Prostate gland (tissue), 2 donors: Measurements from ENCODE around the gene HSPG2. TPM values are rescaled to one million over a fixed set of nuclear protein-coding genes. Genes with fewer than 3 reads are reported as not detected.

Source experiments
- DNase-seq: peaks from one replicate; pipeline ENCODE4 v3.0.0-alpha.2; 2019; ENCODE audit warnings: low spot score
- H3K27ac ChIP-seq, 2 donors: fragments of 200-600 bp; sonication (generic); 2 replicates each; pipeline ENCODE4 v1.5.1; 2017 to 2019
- H3K27me3 ChIP-seq: fragments of 200-600 bp; sonication (generic); replicated peaks from 2 replicates; pipeline ENCODE4 v1.5.1; 2019; ENCODE audit not compliant: insufficient read depth
- H3K36me3 ChIP-seq, 2 donors: fragments of 200-600 bp; sonication (generic); 1 replicate in 1 of 2; 2 replicates in 1 of 2; pipeline versions ENCODE4 v1.5.1 to v1.8.1; 2017 to 2019
- H3K4me1 ChIP-seq: fragments of 200-600 bp; sonication (generic); replicated peaks from 2 replicates; pipeline ENCODE4 v1.5.1; 2019
- H3K4me3 ChIP-seq, 2 donors: fragments of 200-600 bp; sonication (generic); 2 replicates each; pipeline ENCODE4 v1.5.1; 2017 to 2019
- H3K9me3 ChIP-seq: fragments of 200-600 bp; sonication (generic); 2 replicates; pipeline ENCODE4 v1.5.1; 2017
- CTCF ChIP-seq, 4 experiments: fragments of 200-600 bp in 2 of 4; fragments of 450-650 bp in 2 of 4; sonication (generic) in 2 of 4; IDR thresholded peaks; 1 replicate in 3 of 4; 2 replicates in 1 of 4; pipeline ENCODE4 v1.5.1; 2016 to 2019; ENCODE audit warnings: antibody characterized with exemption in 4 of 4, mild to moderate bottlenecking in 2 of 4, moderate library complexity in 2 of 4
- POLR2A ChIP-seq: fragments of 450-650 bp; IDR thresholded peaks from one replicate; pipeline ENCODE4 v1.6.1; 2016; ENCODE audit warnings: antibody characterized with exemption, mild to moderate bottlenecking
- POLR2AphosphoS5 ChIP-seq: sonication (generic); formaldehyde crosslinking; IDR thresholded peaks from one replicate; pipeline ENCODE4 v1.6.1; 2017; ENCODE audit warnings: antibody characterized with exemption
- WGBS: methylation state at CpG from one replicate; pipeline ENCODE4 v1.1.5; 2018; 5-methylcytosine and 5-hydroxymethylcytosine counted together
- intact Hi-C: fragments of 100-400 bp; cut with DNase I; formaldehyde crosslinking; loops from one replicate; pipeline ENCODE4 v1.14.2; 2022
- total RNA-seq, 2 donors: library from RNA; depleted of rRNA; stranded (reverse); fragments of >200 nt; gene quantifications; one replicate each; pipeline ENCODE4 v1.1.0, GENCODE V29; 2016

HSPG2 gene
- total RNA-seq, 2 donors from 2014 or later: 135 to 257 TPM

GRCh38 chr1:21907079-21907418, 30.1 kb downstream of the HSPG2 start:
- 87% methylated on average over 9 of the region's 9 CpGs for WGBS
- Histone ChIP-seq H3K36me3 (no peaks in the 10 kb centered on the region), H3K9me3 (no peaks in the 10 kb centered on the region), H3K27me3 (no peaks in the 10 kb centered on the region), H3K27ac (peak overlapping the region; percentile 55 to 73), H3K4me3 (no peak overlapping the region), H3K4me1 (peaks cover 6% of the 10 kb centered on the region)
- intact Hi-C loops: no loop called here
- TF ChIP-seq CTCF (IDR thresholded peaks at IDR 0.05) (no peak), POLR2A (no peak), POLR2AphosphoS5 (no peak)
- DNase-seq: no peak

DNA sequence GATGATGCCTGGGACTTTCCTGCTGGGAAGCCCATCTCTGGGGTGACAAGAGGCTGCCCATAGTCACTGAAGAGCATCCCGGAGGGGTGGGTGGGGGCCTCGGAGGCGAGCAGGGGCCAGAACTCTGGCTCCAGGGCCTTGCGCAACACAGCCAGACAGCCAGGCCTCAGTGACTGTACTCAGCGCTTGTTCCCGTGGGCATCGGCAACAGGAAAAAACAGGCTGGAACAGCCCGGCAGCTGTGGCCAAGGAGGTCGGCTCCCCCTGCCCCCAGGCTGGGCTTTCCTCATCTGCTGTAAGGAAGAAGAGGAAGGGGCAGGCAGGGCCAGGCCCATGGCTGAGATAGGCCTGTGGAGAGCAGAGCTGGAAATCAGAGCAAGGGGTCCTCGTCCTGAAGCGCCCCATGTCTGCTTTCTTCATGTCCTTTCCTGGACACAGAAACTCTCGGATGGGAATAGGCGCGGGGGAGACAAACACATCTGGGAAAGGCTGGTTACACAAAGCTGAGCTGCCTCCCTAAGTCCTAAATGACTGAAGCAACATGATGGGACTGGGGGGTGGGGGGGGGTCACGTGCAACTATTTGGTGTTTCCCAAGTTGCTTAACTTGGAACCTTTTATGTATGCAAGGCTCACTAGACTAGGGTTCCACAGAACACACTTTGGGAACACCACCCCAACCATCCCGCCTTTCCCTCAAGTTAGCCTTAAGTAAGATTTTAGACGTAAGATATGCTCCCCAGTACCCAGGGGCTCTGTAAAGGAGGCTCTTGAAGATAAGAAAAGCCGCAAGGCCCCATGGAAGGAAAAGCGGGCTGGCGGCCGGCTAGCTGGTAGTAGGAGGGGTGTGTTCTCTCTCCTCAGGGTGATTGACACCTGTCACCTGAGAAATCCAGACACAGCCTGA, 30.7 kb downstream of the HSPG2 start:
- WGBS: 68% methylated on average over 21 of the region's 21 CpGs
- intact Hi-C loops: no loop called here
- no peak overlapping the region for H3K4me3 ChIP-seq
- peak overlapping the region; percentile 55 to 73 for H3K27ac ChIP-seq
- peaks cover 4% of the 10 kb centered on the region for H3K4me1 ChIP-seq
- H3K9me3 ChIP-seq: no peaks in the 10 kb centered on the region
- DNase-seq: no peak
- H3K27me3 ChIP-seq: no peaks in the 10 kb centered on the region
- TF ChIP-seq POLR2AphosphoS5 (no peak), CTCF (IDR thresholded peaks at IDR 0.05) (no peak), POLR2A (no peak)
- H3K36me3 ChIP-seq: no peaks in the 10 kb centered on the region

DNA sequence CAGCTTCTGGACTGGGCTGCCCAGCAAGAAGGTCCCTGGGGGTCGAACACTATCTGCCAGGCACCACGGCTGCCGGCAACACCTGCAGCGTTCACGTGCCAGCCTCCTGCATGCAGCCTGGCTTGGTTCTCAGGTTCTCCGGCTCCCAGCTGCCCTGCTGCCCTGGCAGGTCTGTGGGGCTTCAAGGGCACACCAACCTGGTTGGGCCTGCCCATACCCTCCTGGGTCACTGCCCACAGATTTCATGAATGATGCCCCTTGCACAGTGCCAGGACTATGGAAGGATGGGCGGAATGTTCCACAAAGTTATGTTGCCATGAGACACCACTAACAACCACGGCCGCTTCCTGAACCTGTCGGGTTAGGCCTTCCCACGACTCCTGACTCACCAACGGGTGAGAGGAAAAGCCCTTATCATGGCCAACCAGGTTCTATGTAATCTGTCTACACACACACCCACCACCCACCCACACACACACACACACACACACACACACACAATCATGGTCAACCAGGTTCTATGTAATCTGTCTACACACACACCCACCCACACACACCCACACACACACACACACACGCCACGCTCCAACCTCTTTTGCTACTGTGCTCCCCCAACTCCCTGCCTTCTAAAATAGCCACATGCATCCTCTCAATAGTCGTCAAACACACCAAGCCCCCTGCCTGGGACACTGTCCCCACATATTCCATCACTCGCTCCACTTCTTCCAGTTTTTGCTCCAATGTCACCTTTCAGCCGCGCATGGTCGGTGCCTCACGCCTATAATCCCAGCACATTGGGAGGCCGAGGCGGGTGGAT, 32.2 kb downstream of the HSPG2 start:
- H3K36me3 ChIP-seq: no peaks in the 10 kb centered on the region
- H3K4me1 ChIP-seq: peaks cover 7% of the 10 kb centered on the region
- H3K9me3 ChIP-seq: no peaks in the 10 kb centered on the region
- no peak overlapping the region for H3K4me3 ChIP-seq
- 66% methylated on average over 17 of the region's 22 CpGs for WGBS
- peak overlapping the region; percentile 36 to 58 for H3K27ac ChIP-seq
- intact Hi-C loops: no loop called here
- DNase-seq: no peak
- TF ChIP-seq POLR2AphosphoS5: peak; percentile 20
- no peak for TF ChIP-seq POLR2A
- no peak for TF ChIP-seq CTCF (IDR thresholded peaks at IDR 0.05)
- no peaks in the 10 kb centered on the region for H3K27me3 ChIP-seq

GRCh38 chr1:21904454-21904703, 32.7 kb downstream of the HSPG2 start:
- 73% methylated on average over 6 of the region's 6 CpGs for WGBS
- peak overlapping the region; percentile 36 to 58 for H3K27ac ChIP-seq
- no peaks in the 10 kb centered on the region for H3K36me3 ChIP-seq
- H3K4me1 ChIP-seq: peaks cover 7% of the 10 kb centered on the region
- no peaks in the 10 kb centered on the region for H3K9me3 ChIP-seq
- DNase-seq: no peak
- no peak overlapping the region for H3K4me3 ChIP-seq
- H3K27me3 ChIP-seq: no peaks in the 10 kb centered on the region
- intact Hi-C loops: no loop called here
- TF ChIP-seq POLR2AphosphoS5 (no peak), POLR2A (no peak), CTCF (IDR thresholded peaks at IDR 0.05) (peak in 1 of 4 experiments; percentile 32)
